GM19239 (cell line): ENCODE measurements around the gene ENPP1.

Experiments used
- DNase-seq: peaks from one replicate; pipeline ENCODE4 v3.0.0; 2011; ENCODE audit warnings: low spot score; ENCODE audit not compliant: insufficient read length
- FAIRE-seq: peaks from 2 replicates; lab custom pipeline; 2011; peaks lifted over from hg19 to GRCh38; lab: Jason Lieb, UNC

ENPP1 gene

GRCh38 chr6:131807644-131808459 lies at the start of gene ENPP1:
Gene ENPP1 (plus strand): TSS chr6:131808020. CDS start chr6:131808036, 16 bp downstream.
- FAIRE-seq: no peak
- peak; percentile 46 for DNase-seq

- FAIRE-seq: no peak
These were observed 48.9 kb upstream of the ENPP1 start for GRCh38 chr6:131758920-131759319.

GRCh38 chr6:131761060-131761761 lies 46.6 kb upstream of the ENPP1 start:
- DNase-seq (no peak), FAIRE-seq (no peak)

More at GRCh38 chr6:131758920-131759319, 48.9 kb upstream of the ENPP1 start:
- DNase-seq: no peak

- DNase-seq: no peak
- FAIRE-seq: no peak
These were observed 46.1 kb upstream of the ENPP1 start for GRCh38 chr6:131761762-131762067.

GRCh38 chr6:131762984-131763383 lies 44.8 kb upstream of the ENPP1 start:
- DNase-seq (no peak), FAIRE-seq (no peak)

- FAIRE-seq: no peak
These were observed 44.1 kb upstream of the ENPP1 start for GRCh38 chr6:131763749-131764148.

GRCh38 chr6:131764350-131764749 lies 43.5 kb upstream of the ENPP1 start:
- FAIRE-seq (no peak), DNase-seq (no peak)

More at GRCh38 chr6:131763749-131764148, 44.1 kb upstream of the ENPP1 start:
- no peak for DNase-seq

GRCh38 chr6:131765081-131765803 lies 42.6 kb upstream of the ENPP1 start:
- DNase-seq (no peak), FAIRE-seq (no peak)

- DNase-seq (no peak), FAIRE-seq (no peak)
These were observed 42.0 kb upstream of the ENPP1 start for GRCh38 chr6:131765804-131766135.

- FAIRE-seq (no peak), DNase-seq (no peak)
These were observed 41.2 kb upstream of the ENPP1 start for GRCh38 chr6:131766631-131767030.

- FAIRE-seq (no peak), DNase-seq (no peak)
These were observed 38.9 kb upstream of the ENPP1 start for GRCh38 chr6:131768964-131769363.

- FAIRE-seq: no peak
- no peak for DNase-seq
These were observed 38.3 kb upstream of the ENPP1 start for GRCh38 chr6:131769385-131770141.

- no peak for FAIRE-seq
- no peak for DNase-seq
These were observed 37.0 kb upstream of the ENPP1 start for GRCh38 chr6:131770776-131771175.

GRCh38 chr6:131773284-131773950 lies 34.4 kb upstream of the ENPP1 start:
- FAIRE-seq (no peak), DNase-seq (no peak)

GRCh38 chr6:131775886-131776285 lies 31.9 kb upstream of the ENPP1 start:
- no peak for DNase-seq
- FAIRE-seq: no peak

GRCh38 chr6:131776985-131777384 lies 30.8 kb upstream of the ENPP1 start:
- FAIRE-seq: no peak

GRCh38 chr6:131778169-131778568 lies 29.7 kb upstream of the ENPP1 start:
- no peak for FAIRE-seq
- DNase-seq: no peak

More at GRCh38 chr6:131776985-131777384, 30.8 kb upstream of the ENPP1 start:
- DNase-seq: no peak

- DNase-seq (no peak), FAIRE-seq (no peak)
These were observed 28.5 kb upstream of the ENPP1 start for GRCh38 chr6:131779304-131779703.

- FAIRE-seq (no peak), DNase-seq (no peak)
These were observed 27.2 kb upstream of the ENPP1 start for GRCh38 chr6:131780600-131780999.

GRCh38 chr6:131781687-131782086 lies 26.1 kb upstream of the ENPP1 start:
- FAIRE-seq (no peak), DNase-seq (no peak)
